ENCODE results near the gene LCE6A.

LCE6A gene

GRCh38 chr1:152876827-152877226 lies 34.2 kb downstream of the LCE6A start:
- DNase-seq (ENCODE audit: low read depth), result no peak

DNA sequence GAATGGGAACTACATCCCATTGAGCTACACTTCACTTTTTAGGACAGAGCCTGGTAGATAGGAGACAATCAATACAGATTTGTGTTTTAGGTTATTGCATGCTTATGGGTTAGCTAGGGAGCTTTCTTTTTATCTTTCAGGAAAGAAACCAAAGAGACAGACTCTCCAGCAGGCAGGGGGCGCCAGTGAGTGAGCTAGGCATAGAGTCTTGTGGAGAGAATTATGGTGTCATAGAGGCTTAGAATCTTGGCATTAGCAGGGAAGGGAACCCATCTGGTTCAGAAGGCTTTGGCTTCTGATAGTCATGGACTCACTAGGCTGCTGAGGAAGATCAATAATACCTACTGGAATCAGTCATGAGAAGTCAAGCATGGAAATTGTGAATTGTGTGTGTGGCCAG lies 35.4 kb downstream of the LCE6A start, which contains the start of gene SMCP:
SMCP (plus strand) TSS at position 281 of the 400 bp plus-strand sequence. CDS start 6,101 bp downstream, outside the sequence.
- DNase-seq (ENCODE audit: low read depth), result no peak

DNA sequence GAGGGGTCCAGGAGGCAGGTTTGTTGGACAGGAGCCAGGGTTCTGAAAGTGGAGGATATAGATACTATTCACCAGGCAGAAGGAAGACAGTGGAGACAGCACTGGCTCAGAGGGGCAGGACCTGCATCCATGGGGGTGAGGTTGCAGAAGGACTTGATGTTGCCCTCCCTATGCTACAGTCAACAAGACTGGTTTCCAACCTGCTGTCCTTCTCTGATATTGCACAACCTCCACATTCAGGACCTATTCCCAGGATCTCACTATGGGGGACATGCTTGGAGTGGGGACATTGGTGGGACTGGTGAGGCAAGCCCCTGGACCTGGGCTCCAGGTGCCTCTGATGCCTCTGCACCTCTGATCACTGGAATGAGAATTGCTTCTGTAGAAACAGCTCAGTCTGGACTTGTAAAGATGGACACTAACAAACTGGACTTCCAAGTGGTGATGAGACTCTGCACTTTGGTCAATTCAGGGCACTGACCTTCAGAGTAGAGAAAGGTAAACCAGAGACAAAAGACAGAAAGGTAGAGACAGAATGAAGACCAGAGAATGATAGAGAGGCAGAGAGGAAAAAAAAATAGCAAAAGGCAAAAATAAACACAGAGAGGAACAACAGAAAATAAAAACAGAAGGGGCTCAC lies 37.0 kb downstream of the LCE6A start:
- DNase-seq (ENCODE audit: low read depth), result no peak

DNA sequence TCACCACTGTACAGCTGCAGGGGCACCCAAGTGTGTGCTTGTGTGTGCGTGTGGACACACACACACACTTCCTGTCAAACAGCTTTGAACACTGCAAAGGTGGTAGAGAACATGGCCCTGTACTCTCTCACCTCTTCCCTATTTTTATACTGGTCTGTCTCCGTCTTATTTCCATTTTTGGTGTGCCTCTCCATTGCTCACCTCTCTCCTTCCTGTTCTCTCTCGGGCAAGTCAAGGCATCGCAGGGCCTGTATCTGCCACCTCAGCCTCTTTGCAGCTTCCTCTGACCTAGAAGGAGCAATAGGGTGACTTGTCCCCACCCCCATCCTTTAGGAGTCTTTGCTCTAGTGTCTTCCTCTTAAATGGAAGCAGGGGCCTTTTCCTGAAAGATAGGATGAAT lies 37.7 kb downstream of the LCE6A start:
- DNase-seq (ENCODE audit: low read depth), result no peak

GRCh38 chr1:152880907-152881306 lies 38.3 kb downstream of the LCE6A start:
- no peak for DNase-seq (ENCODE audit: low read depth)

DNA sequence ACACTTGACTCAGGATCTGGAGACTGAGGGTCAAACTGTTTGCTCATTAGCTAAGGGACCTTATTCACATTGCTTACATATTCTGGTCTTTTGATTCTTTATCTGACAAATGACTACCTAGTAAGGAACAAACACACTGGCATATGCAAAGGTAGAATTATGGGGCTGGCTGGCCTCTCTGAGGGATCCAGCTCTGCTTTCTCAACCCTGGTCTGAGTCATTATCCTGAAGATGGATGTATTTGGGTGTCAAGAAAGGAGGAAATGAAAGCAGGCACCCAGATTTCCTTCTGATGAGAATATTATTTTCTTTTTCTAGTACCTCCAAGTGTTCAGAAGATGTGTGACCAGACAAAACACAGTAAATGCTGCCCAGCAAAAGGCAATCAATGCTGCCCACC lies 41.4 kb downstream of the LCE6A start:
- DNase-seq (ENCODE audit: low read depth), result peak; percentile 18

DNA sequence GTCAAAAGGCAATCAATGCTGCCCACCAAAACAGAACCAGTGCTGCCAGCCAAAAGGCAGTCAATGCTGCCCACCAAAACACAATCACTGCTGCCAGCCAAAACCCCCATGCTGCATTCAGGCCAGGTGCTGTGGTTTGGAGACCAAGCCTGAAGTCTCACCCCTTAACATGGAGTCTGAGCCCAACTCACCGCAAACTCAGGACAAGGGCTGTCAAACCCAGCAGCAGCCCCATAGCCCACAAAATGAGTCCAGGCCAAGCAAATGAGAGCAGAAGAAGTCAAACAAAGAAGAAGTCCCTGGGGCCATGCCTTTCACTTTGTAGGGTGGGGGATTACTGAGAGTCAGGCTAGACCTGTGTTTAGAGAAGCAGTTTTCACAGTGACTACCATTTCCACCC lies 41.9 kb downstream of the LCE6A start:
- DNase-seq (ENCODE audit: low read depth), result no peak

DNA sequence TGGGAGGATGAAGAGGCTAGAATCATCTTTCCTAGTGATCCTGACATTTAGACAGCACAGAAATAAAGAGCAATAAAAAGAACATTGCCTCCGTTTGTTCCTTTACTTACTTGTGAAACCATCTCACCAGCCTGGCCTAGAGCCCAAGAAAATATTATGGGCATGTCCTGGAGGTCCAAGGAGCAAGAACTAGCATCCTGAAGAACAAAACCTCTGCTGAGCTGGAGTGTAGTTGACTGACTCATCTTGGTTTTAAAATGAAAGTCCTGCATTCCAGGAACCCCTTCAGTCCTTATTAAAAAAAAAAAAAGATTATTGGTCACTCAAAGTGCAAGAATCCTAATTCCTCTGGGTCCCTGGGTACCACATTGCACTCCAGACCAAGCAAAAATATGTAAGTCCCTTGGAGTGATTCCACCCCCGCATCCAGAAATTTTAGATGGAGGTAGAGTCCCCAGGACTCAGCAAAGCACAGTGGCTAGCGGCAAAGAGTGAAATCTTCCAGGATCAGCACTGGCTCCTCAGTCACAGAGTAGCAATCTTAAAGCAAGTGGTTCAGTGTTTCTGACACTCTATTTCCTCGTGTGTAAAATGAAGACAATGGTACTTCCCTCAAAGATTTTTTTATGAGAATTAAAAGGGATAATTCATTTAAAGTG lies 42.4 kb downstream of the LCE6A start:
- DNase-seq (ENCODE audit: low read depth), result peak; percentile 90

DNA sequence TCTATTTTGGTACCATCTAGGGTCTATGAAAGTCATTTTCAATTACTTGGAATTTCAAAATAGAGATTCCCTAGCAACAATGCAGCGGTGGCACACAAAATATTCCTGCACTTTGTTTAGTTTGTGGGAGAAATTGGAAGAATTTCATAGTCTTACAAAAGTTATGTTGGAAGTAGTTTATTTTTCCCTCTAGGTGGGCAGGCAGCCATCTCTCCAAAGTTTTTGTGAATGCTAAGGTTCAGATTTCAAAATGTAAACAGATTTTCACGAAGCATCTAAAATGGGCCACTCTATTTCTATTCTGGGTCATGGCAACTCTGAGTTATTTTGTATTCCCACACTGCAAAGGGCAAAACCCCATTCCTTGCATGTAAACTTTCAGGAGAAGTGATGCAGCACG lies 43.4 kb downstream of the LCE6A start:
- DNase-seq (ENCODE audit: low read depth), result peak; percentile 75

GRCh38 chr1:152886758-152887409 lies 44.2 kb downstream of the LCE6A start:
- peak; percentile 32 for DNase-seq (ENCODE audit: low read depth)

DNA sequence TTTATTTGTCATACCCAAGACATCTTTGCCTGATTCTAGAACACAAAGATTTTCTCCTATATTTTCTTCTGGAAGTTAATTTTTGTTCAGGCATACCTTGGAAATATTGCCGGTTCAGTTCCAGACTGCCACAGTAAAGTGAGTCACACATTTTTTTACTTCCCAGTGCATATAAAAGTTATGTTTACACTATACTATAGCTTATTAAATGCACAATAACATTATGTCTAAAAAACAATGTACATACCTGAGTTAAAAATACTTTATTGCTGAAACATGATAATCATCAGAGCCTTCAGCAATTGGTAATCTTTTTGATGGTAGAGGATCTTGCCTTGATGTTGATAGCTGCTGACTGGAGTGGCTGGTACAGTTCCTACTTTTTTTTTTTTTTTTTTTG lies 45.5 kb downstream of the LCE6A start:
- DNase-seq (ENCODE audit: low read depth), result no peak

Data from EH (cell line).